Epithelial cell of prostate (primary cell): ENCODE measurements around the gene TECPR2.

Experiments used
- DNase-seq: peaks from one replicate; pipeline ENCODE4 v3.0.0-alpha.2; 2011; ENCODE audit warnings: low read depth, low spot score
- H3K27ac ChIP-seq: fragments of 450-650 bp; 2 replicates; pipeline ENCODE4 v1.5.1; 2017; ENCODE audit warnings: mild to moderate bottlenecking

Gene TECPR2

GRCh38 chr14:102363182-102363943, 622 bp downstream of the TECPR2 start:
- H3K27ac ChIP-seq, result peak overlapping the region; percentile 92
- DNase-seq, result no peak

GRCh38 chr14:102370305-102370809, 7.6 kb downstream of the TECPR2 start:
- DNase-seq, result no peak
- H3K27ac ChIP-seq, result no peak overlapping the region

- no peak for DNase-seq
- no peak overlapping the region for H3K27ac ChIP-seq
Observed at GRCh38 chr14:102371361-102371760, 8.6 kb downstream of the TECPR2 start.

- DNase-seq, result no peak
- no peak overlapping the region for H3K27ac ChIP-seq
Observed at GRCh38 chr14:102373110-102373509, 10.4 kb downstream of the TECPR2 start.

- DNase-seq, result no peak
- no peak overlapping the region for H3K27ac ChIP-seq
Observed at GRCh38 chr14:102374264-102374663, 11.5 kb downstream of the TECPR2 start.

- no peak overlapping the region for H3K27ac ChIP-seq
- DNase-seq, result no peak
Observed at GRCh38 chr14:102375119-102375518, 12.4 kb downstream of the TECPR2 start.

GRCh38 chr14:102377696-102378095, 15.0 kb downstream of the TECPR2 start:
- no peak for DNase-seq
- no peak overlapping the region for H3K27ac ChIP-seq

GRCh38 chr14:102378830-102379229, 16.1 kb downstream of the TECPR2 start:
- no peak for DNase-seq
- no peak overlapping the region for H3K27ac ChIP-seq

- H3K27ac ChIP-seq, result no peak overlapping the region
Observed at GRCh38 chr14:102387086-102387485, 24.3 kb downstream of the TECPR2 start.

GRCh38 chr14:102389246-102389645, 26.5 kb downstream of the TECPR2 start:
- DNase-seq, result no peak
- no peak overlapping the region for H3K27ac ChIP-seq

More at GRCh38 chr14:102387086-102387485, 24.3 kb downstream of the TECPR2 start:
- DNase-seq, result no peak

- H3K27ac ChIP-seq, result no peak overlapping the region
- no peak for DNase-seq
Observed at GRCh38 chr14:102390064-102390855, 27.5 kb downstream of the TECPR2 start.

GRCh38 chr14:102392506-102392905, 29.8 kb downstream of the TECPR2 start:
- DNase-seq, result no peak
- H3K27ac ChIP-seq, result no peak overlapping the region

- DNase-seq, result no peak
- no peak overlapping the region for H3K27ac ChIP-seq
Observed at GRCh38 chr14:102394717-102395375, 32.1 kb downstream of the TECPR2 start.

GRCh38 chr14:102396521-102396920, 33.8 kb downstream of the TECPR2 start:
- DNase-seq, result no peak
- H3K27ac ChIP-seq, result no peak overlapping the region

GRCh38 chr14:102403028-102403427, 40.3 kb downstream of the TECPR2 start:
- DNase-seq, result no peak
- no peak overlapping the region for H3K27ac ChIP-seq

GRCh38 chr14:102407258-102407657, 44.5 kb downstream of the TECPR2 start:
- H3K27ac ChIP-seq, result no peak overlapping the region
- DNase-seq, result no peak

GRCh38 chr14:102408724-102409123, 46.0 kb downstream of the TECPR2 start:
- H3K27ac ChIP-seq, result no peak overlapping the region
- no peak for DNase-seq

- no peak overlapping the region for H3K27ac ChIP-seq
- no peak for DNase-seq
Observed at GRCh38 chr14:102415671-102416070, 52.9 kb downstream of the TECPR2 start.

GRCh38 chr14:102417001-102417431, 54.3 kb downstream of the TECPR2 start:
- H3K27ac ChIP-seq, result no peak overlapping the region
- DNase-seq, result no peak

GRCh38 chr14:102417646-102418045, 54.9 kb downstream of the TECPR2 start:
- DNase-seq, result no peak
- no peak overlapping the region for H3K27ac ChIP-seq
